ENCODE results near the gene MRPL28. TPM values are rescaled to one million over a fixed set of nuclear protein-coding genes. Genes with fewer than 3 reads are reported as not detected.

The MRPL28 gene
- polyA plus RNA-seq, 3 donors = 68.6 to 88.5 (median 88.1) TPM

DNA sequence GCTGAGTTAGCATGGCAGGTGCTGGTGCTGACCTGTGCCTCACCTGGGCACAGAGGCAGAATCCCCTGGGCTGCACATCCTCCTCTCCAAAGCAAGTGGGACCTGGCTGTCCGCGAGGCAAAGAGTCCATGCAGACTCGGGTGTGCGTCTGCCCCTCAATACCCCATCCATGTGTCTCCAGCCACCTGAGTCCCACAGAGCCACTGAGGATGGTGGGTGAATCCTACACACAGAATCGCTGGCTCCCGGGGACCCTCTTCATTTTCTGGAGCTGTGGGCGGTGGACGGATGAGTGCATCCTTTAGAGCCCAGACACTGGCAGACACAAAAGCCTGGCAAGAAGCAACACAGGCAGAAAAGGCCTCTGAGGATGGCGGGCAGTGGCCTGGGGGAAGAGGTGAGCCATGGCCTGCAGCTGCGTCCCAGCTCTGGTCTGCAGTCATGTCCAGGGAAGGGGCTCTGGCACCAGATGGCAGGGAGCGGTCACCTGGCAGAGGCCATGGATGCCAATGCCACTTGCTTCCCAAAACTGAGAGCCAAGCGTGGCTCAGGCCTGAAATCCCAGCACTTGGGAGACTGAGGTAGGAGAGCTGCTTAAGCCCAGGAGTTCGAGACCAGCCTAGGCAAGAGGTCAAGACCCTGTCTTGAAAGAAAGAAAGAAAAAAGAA is 47.7 kb downstream of the MRPL28 start:
- 96% methylated on average over 9 of the region's 13 CpGs for WGBS (ENCODE audit: insufficient coverage)
- H3K4me1 Mint-ChIP-seq = peaks cover 42% of the 10 kb centered on the region

DNA sequence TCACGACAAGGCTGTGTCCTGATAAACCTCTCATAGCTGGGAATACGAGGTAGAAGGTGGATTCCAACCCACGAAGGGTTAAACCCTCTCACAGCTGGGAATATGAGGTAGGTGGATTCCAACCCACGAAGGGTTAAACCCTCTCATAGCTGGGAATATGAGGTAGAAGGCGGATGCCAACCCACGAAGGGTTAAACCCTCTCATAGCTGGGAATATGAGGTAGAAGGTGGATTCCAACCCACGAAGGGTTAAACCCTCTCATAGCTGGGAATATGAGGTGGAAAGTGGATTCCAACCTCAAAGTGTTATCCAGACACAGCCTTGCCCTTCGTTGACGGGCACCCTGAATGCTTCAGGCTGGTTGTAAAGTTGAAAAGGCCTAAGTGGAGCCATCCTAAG is 48.8 kb downstream of the MRPL28 start:
- Histone ChIP-seq H3K9me3 (replicated peaks in 1 of 2; ENCODE audit: control insufficient read depth in 1 of 2, insufficient read depth in 1 of 2, low read length in 2 of 2) (no peaks in the 10 kb centered on the region), H3K4me2 (replicated peaks; ENCODE audit: extremely low read depth, low read length, poor library complexity, severe bottlenecking) (no peak overlapping the region), H3K36me3 (replicated peaks in 1 of 2; ENCODE audit: control insufficient read depth in 1 of 2, insufficient read depth in 2 of 2, low read length in 2 of 2) (peaks cover 13 to 33% of the 10 kb centered on the region in 2 donors), H4K20me1 (ENCODE audit: insufficient read depth, low read length) (peaks cover 77% of the 10 kb centered on the region), H3K9ac (ENCODE audit: insufficient read depth, low read length, poor library complexity, severe bottlenecking) (no peak overlapping the region), H3K4me1 (ENCODE audit: control insufficient read depth in 1 of 2, insufficient read depth in 2 of 2, low read length in 2 of 2) (peaks cover 26 to 28% of the 10 kb centered on the region in 2 donors), H3K27me3 (ENCODE audit: control insufficient read depth in 2 of 2, insufficient read depth in 2 of 2, low read length in 2 of 2) (no peaks in the 10 kb centered on the region), H3K27ac (ENCODE audit: low read depth in 1 of 2, low read length in 2 of 2) (peak overlapping the region in 1 of 2 donors; percentile 38), H2AFZ (ENCODE audit: insufficient read depth, low read depth, low read length, poor library complexity, severe bottlenecking) (no peak overlapping the region), H3K79me2 (ENCODE audit: insufficient read depth, low read length) (peaks cover 92% of the 10 kb centered on the region), H3K4me3 (replicated peaks in 1 of 3; ENCODE audit: low read depth in 2 of 3, low read length in 3 of 3) (no peak overlapping the region)
- Mint-ChIP-seq H3K27ac (peak overlapping the region in 3 of 7 donors; percentile 48 to 80 (median 64)), H3K4me1 (peaks cover 34% of the 10 kb centered on the region), H3K27me3 (ENCODE audit: low read depth in 3 of 3) (peaks cover 0 to 1% (median 0%) of the 10 kb centered on the region in 3 donors), H3K9me3 (no peaks in the 10 kb centered on the region), H3K4me3 (no peak overlapping the region), H3K36me3 (peaks cover 25 to 27% of the 10 kb centered on the region in 2 donors)
- WGBS (ENCODE audit: insufficient coverage) = 76% methylated on average over 3 of the region's 9 CpGs
- no peak for DNase-seq
- intact Hi-C loops (cut with micrococcal nuclease) = no loop called here
- TF ChIP-seq, protein P1, sequence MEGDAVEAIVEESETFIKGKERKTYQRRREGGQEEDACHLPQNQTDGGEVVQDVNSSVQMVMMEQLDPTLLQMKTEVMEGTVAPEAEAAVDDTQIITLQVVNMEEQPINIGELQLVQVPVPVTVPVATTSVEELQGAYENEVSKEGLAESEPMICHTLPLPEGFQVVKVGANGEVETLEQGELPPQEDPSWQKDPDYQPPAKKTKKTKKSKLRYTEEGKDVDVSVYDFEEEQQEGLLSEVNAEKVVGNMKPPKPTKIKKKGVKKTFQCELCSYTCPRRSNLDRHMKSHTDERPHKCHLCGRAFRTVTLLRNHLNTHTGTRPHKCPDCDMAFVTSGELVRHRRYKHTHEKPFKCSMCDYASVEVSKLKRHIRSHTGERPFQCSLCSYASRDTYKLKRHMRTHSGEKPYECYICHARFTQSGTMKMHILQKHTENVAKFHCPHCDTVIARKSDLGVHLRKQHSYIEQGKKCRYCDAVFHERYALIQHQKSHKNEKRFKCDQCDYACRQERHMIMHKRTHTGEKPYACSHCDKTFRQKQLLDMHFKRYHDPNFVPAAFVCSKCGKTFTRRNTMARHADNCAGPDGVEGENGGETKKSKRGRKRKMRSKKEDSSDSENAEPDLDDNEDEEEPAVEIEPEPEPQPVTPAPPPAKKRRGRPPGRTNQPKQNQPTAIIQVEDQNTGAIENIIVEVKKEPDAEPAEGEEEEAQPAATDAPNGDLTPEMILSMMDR (IDR thresholded peaks at IDR 0.05) = no peak

More for the DNA sequence above, 47.7 kb downstream of the MRPL28 start:
- Mint-ChIP-seq H3K27ac (peak overlapping the region in 3 of 7 donors; percentile 4 to 57 (median 47)), H3K4me3 (no peak overlapping the region), H3K9me3 (no peaks in the 10 kb centered on the region), H3K27me3 (ENCODE audit: low read depth in 3 of 3) (peaks cover 0 to 1% (median 0%) of the 10 kb centered on the region in 3 donors), H3K36me3 (peaks cover 22 to 27% of the 10 kb centered on the region in 2 donors)
- DNase-seq = no peak
- Histone ChIP-seq H3K79me2 (ENCODE audit: insufficient read depth, low read length) (peaks cover 89% of the 10 kb centered on the region), H3K27me3 (ENCODE audit: control insufficient read depth in 2 of 2, insufficient read depth in 2 of 2, low read length in 2 of 2) (no peaks in the 10 kb centered on the region), H3K4me1 (ENCODE audit: control insufficient read depth in 1 of 2, insufficient read depth in 2 of 2, low read length in 2 of 2) (peaks cover 37 to 39% of the 10 kb centered on the region in 2 donors), H3K9me3 (replicated peaks in 1 of 2; ENCODE audit: control insufficient read depth in 1 of 2, insufficient read depth in 1 of 2, low read length in 2 of 2) (no peaks in the 10 kb centered on the region), H2AFZ (ENCODE audit: insufficient read depth, low read depth, low read length, poor library complexity, severe bottlenecking) (no peak overlapping the region), H4K20me1 (ENCODE audit: insufficient read depth, low read length) (peaks cover 74% of the 10 kb centered on the region), H3K27ac (ENCODE audit: low read depth in 1 of 2, low read length in 2 of 2) (no peak overlapping the region), H3K4me2 (replicated peaks; ENCODE audit: extremely low read depth, low read length, poor library complexity, severe bottlenecking) (no peak overlapping the region), H3K9ac (ENCODE audit: insufficient read depth, low read length, poor library complexity, severe bottlenecking) (no peak overlapping the region), H3K36me3 (replicated peaks in 1 of 2; ENCODE audit: control insufficient read depth in 1 of 2, insufficient read depth in 2 of 2, low read length in 2 of 2) (peaks cover 13 to 26% of the 10 kb centered on the region in 2 donors), H3K4me3 (replicated peaks in 1 of 3; ENCODE audit: low read depth in 2 of 3, low read length in 3 of 3) (no peak overlapping the region)
- intact Hi-C loops (cut with micrococcal nuclease) = no loop called here
- TF ChIP-seq, protein P1 (IDR thresholded peaks at IDR 0.05) = no peak

Measured in CD14-positive monocyte (primary cell).